K562 (cell line): Measurements from ENCODE around the gene APLF. TPM values are rescaled to one million over a fixed set of nuclear protein-coding genes. Genes with fewer than 3 reads are reported as not detected.

Experiments
- ATAC-seq: fragments of 200-7000 bp; cut with Tn5 transposase; 3 replicates; pipeline ENCODE4 v1.9.1; 2020; ENCODE audit warnings: moderate library complexity
- BruUV-seq: library from RNA; stranded (reverse); fragments of 400-500 nt; replicated peaks from 2 replicates; lab custom pipeline; 2021; lab: Mats Ljungman, UMichigan
- CTCF ChIA-PET: fragments of 300-600 bp; formaldehyde crosslinking; extraction: SDS; loops from one replicate; lab custom pipeline; 2021; ENCODE audit warnings: low intra/inter-chr PET ratio; lab: Yijun Ruan, JAX
- POLR2A ChIA-PET: fragments of 300-600, 350-650 bp; sonication (Branson Sonifier 250); formaldehyde crosslinking; extraction: SDS; loops from one replicate; lab custom pipeline; 2021; ENCODE audit warnings: antibody characterized with exemption, inconsistent platforms; lab: Yijun Ruan, JAX
- DNase-seq, 4 experiments: peaks; one replicate each; pipeline versions ENCODE4 v3.0.0 to v3.0.0-alpha.2; 2011 to 2018; ENCODE audit warnings: low spot score in 3 of 4, mixed read lengths in 3 of 4; ENCODE audit errors: extremely low read depth in 1 of 4
- FAIRE-seq: peaks from 2 replicates; lab custom pipeline; 2011; peaks lifted over from hg19 to GRCh38; lab: Jason Lieb, UNC
- H2AFZ ChIP-seq: 2 replicates; pipeline ENCODE4 v1.6.0; 2011; ENCODE audit warnings: low read depth, low read length, control low read depth, inconsistent platforms
- H3K27ac ChIP-seq: fragments of 200-600 bp; 3 replicates; pipeline ENCODE4 v1.8.0; 2011; ENCODE audit warnings: low read depth, mild to moderate bottlenecking, control low read depth, inconsistent platforms, low read length, moderate library complexity, mixed read lengths; ENCODE audit errors: extremely low read depth
- H3K27me3 ChIP-seq, 2 experiments: fragments of 300-600 bp in 1 of 2; 2 replicates in 1 of 2; 3 replicates in 1 of 2; pipeline versions ENCODE4 v1.6.0 to v1.8.0; 2011; ENCODE audit warnings: inconsistent platforms in 2 of 2, low read length in 2 of 2, mild to moderate bottlenecking in 1 of 2, mixed read lengths in 1 of 2, moderate library complexity in 1 of 2; ENCODE audit not compliant: control insufficient read depth in 2 of 2, insufficient read depth in 2 of 2
- H3K36me3 ChIP-seq: fragments of 300-600 bp; 3 replicates; pipeline ENCODE4 v1.8.0; 2011; ENCODE audit warnings: mild to moderate bottlenecking, low read length, inconsistent platforms; ENCODE audit not compliant: control insufficient read depth, insufficient read depth
- H3K4me1 ChIP-seq, 2 experiments: fragments of 200-600 bp in 1 of 2; replicated peaks in 1 of 2; 2 replicates in 1 of 2; 3 replicates in 1 of 2; pipeline versions ENCODE4 v1.5.1 to v1.8.0; 2011; ENCODE audit warnings: inconsistent platforms in 2 of 2, low read length in 2 of 2, mild to moderate bottlenecking in 1 of 2, mixed read lengths in 1 of 2, moderate library complexity in 1 of 2; ENCODE audit not compliant: control insufficient read depth in 2 of 2, insufficient read depth in 2 of 2
- H3K4me2 ChIP-seq: 2 replicates; pipeline ENCODE4 v1.6.1; 2011; ENCODE audit warnings: low read length, control low read depth, inconsistent platforms, mixed read lengths; ENCODE audit not compliant: insufficient read depth
- H3K4me3 ChIP-seq: fragments of 200-600 bp; sonication (generic), shearing (Covaris generic); 2 replicates; pipeline ENCODE4 v1.5.1; 2016; ENCODE audit warnings: control low read depth, inconsistent platforms
- H3K79me2 ChIP-seq: fragments of 200-600 bp; 3 replicates; pipeline ENCODE4 v1.8.0; 2011; ENCODE audit warnings: low read length, inconsistent platforms; ENCODE audit not compliant: control insufficient read depth, insufficient read depth
- H3K9ac ChIP-seq, 2 experiments: 2 replicates each; pipeline versions ENCODE4 v1.6.0 to v1.6.1; 2011; ENCODE audit warnings: low read depth in 2 of 2, low read length in 2 of 2, control low read depth in 1 of 2, inconsistent platforms in 1 of 2, mild to moderate bottlenecking in 1 of 2, mixed read lengths in 1 of 2; ENCODE audit not compliant: insufficient read depth in 1 of 2
- H3K9me1 ChIP-seq: one replicate; pipeline ENCODE4 v1.6.0; 2011; ENCODE audit warnings: inconsistent platforms, mild to moderate bottlenecking, low read length, moderate library complexity; ENCODE audit not compliant: control insufficient read depth, insufficient read depth
- H3K9me3 ChIP-seq: replicated peaks from 2 replicates; pipeline ENCODE4 v1.5.1; 2011; ENCODE audit warnings: low read depth, low read length, inconsistent platforms; ENCODE audit not compliant: control insufficient read depth, insufficient read depth
- H4K20me1 ChIP-seq: replicated peaks from 2 replicates; pipeline ENCODE4 v1.6.1; 2011; ENCODE audit warnings: low read length, inconsistent platforms, mixed read lengths; ENCODE audit not compliant: control insufficient read depth, insufficient read depth
- CTCFL ChIP-seq: IDR thresholded peaks from 2 replicates; pipeline ENCODE4 v1.6.1; 2011; ENCODE audit warnings: borderline replicate concordance, low read depth, mild to moderate bottlenecking, moderate library complexity, low read length; ENCODE audit not compliant: insufficient read depth, poor library complexity, severe bottlenecking
- FOXO4 ChIP-seq: fragments of 450-650 bp; formaldehyde crosslinking; IDR thresholded peaks from 2 replicates; pipeline ENCODE4 v1.4.0; 2020; ENCODE audit warnings: mild to moderate bottlenecking, moderate library complexity
- NEUROD1 ChIP-seq: fragments of 150-350 bp; IDR thresholded peaks from 2 replicates; pipeline ENCODE4 v1.6.1; 2014; ENCODE audit warnings: borderline replicate concordance, low read length, low read depth; ENCODE audit not compliant: partially characterized antibody
- PHTF2 ChIP-seq: fragments of 250-450 bp; sonication (Bioruptor Pico); IDR thresholded peaks from 2 replicates; pipeline ENCODE4 v1.5.0; 2021; ENCODE audit warnings: mild to moderate bottlenecking
- ZNF436 ChIP-seq: fragments of 250-450, 450-650 bp; sonication (Bioruptor Pico); formaldehyde crosslinking; IDR thresholded peaks from 2 replicates; pipeline ENCODE4 v1.7.0; 2020; ENCODE audit warnings: mild to moderate bottlenecking
- WGBS: fragments of 100-300 bp; shearing (Covaris generic); methylation state at CpG from one replicate; pipeline ENCODE4 v1.1.6; 2016; ENCODE audit warnings: low coverage, mixed read lengths; ENCODE audit not compliant: insufficient coverage; ENCODE audit errors: missing lambda C conversion rate; 5-methylcytosine and 5-hydroxymethylcytosine counted together
- in situ Hi-C: fragments of 300-500 bp; cut with MboI; formaldehyde crosslinking; loops from 4 replicates; pipeline ENCODE4 v1.15.0; 2018; ENCODE audit warnings: inconsistent platforms, mixed read lengths
- intact Hi-C: fragments of 100-400 bp; cut with micrococcal nuclease; formaldehyde crosslinking; loops from 2 replicates; pipeline ENCODE4 v1.14.2; 2022
- polyA plus RNA-seq, 8 experiments: library from polyadenylated mRNA; depleted of rRNA in 4 of 8; stranded (reverse) in 5 of 8; unstranded in 3 of 8; fragments of >200 nt; fragmentation: Nextera tagmentation in 2 of 8; fragmentation: Illumina TruSeq in 1 of 8; extraction: Ambion mirVana in 2 of 8; extraction: Trizol in 1 of 8; gene quantifications; 2 replicates each; pipeline versions ENCODE4 v1.2.1 to v1.2.3, GENCODE V29; 2011 to 2014; ENCODE audit warnings: inconsistent platforms in 1 of 8, missing spikeins in 1 of 8
- total RNA-seq, 7 experiments: library from RNA; depleted of rRNA in 6 of 7; stranded (reverse); fragments of >200 nt in 6 of 7; fragmentation: Illumina TruSeq in 2 of 7; extraction: Trizol in 2 of 7; gene quantifications; 2 replicates each; pipeline versions ENCODE4 v1.2.1 to v1.2.3, GENCODE V29; 2011 to 2021; ENCODE audit warnings: low replicate concordance in 1 of 7

APLF gene
- total and polyA plus RNA-seq, 9 of the 15 experiments (the other 6 are each of a cell fraction or from before 2014, with no cell fraction given): 0.07 to 1.1 (median 0.71) TPM

GRCh38 chr2:68441179-68441993, 26.0 kb upstream of the APLF start (continued):
- TF ChIP-seq ZNF436 (no peak), NEUROD1 (no peak), PHTF2 (no peak), CTCFL (no peak)

- H3K27me3 ChIP-seq: no peaks in the 10 kb centered on the region
- H3K9me1 ChIP-seq: no peaks in the 10 kb centered on the region
- no peak overlapping the region for H3K9ac ChIP-seq
- no peak overlapping the region for H3K27ac ChIP-seq
- FAIRE-seq: no peak
- CTCF ChIA-PET: interaction anchor here (1.2 to 2.2 kb wide), 3 partner anchors 80 to 319 kb away, joined by 3 to 24 read pairs (median 9); no protein-coding TSS in a partner anchor
- WGBS: 89% methylated on average over 2 of the region's 2 CpGs
- no peak for DNase-seq
- H3K9me3 ChIP-seq: no peaks in the 10 kb centered on the region
- H2AFZ ChIP-seq: peak overlapping the region; percentile 95; the same call in 1 of the 2 replicates
- H3K4me3 ChIP-seq: no peak overlapping the region
- no peaks in the 10 kb centered on the region for H4K20me1 ChIP-seq
- POLR2A ChIA-PET: interaction anchor here (0.7 to 2.9 kb wide), 6 partner anchors 14 to 379 kb away, joined by 3 to 21 read pairs (median 4); partner anchors contain the start of genes C1D and CNRIP1
- ATAC-seq: no peak
- no peaks in the 10 kb centered on the region for H3K79me2 ChIP-seq
- H3K4me1 ChIP-seq: peaks cover 0 to 28% of the 10 kb centered on the region in 2 experiments; a peak in 3 of 5 replicates
- BruUV-seq: no TSS peak
- in situ Hi-C loops (loop anchor here (5.0 kb wide), 2 partner anchors 80 to 320 kb away; no protein-coding TSS in a partner anchor), intact Hi-C loops (loop anchor here (1.0 to 5.0 kb wide), 3 partner anchors 80 to 320 kb away; no protein-coding TSS in a partner anchor)
- H3K4me2 ChIP-seq: no peak overlapping the region
- no peaks in the 10 kb centered on the region for H3K36me3 ChIP-seq
- no peak for TF ChIP-seq FOXO4 (CRISPR knock-in tag)
These were observed 25.4 kb upstream of the APLF start for GRCh38 chr2:68441994-68442322.
